HEK293 (cell line): ENCODE data around the gene MRPL55.
A peak's percentile ranks its signal among the peaks of the same experiment; 100 is the strongest.

Source experiments
- CTCF ChIA-PET: fragments of 350-600 bp; formaldehyde crosslinking; extraction: SDS; loops from one replicate; lab custom pipeline; 2021; ENCODE audit warnings: antibody characterized with exemption; lab: Yijun Ruan, JAX
- POLR2A ChIA-PET: fragments of 300-600 bp; formaldehyde crosslinking; extraction: SDS; loops from one replicate; lab custom pipeline; 2020; ENCODE audit warnings: antibody characterized with exemption, inconsistent platforms; lab: Yijun Ruan, JAX
- H3K27ac ChIP-seq: fragments of 200-500 bp; sonication (Bioruptor generic); 2 replicates; pipeline ENCODE4 v1.5.1; 2014; ENCODE audit warnings: low read depth, low read length, control low read depth, inconsistent platforms; ENCODE audit errors: extremely low read depth
- H3K36me3 ChIP-seq, 2 experiments: fragments of 200-500 bp in 1 of 2; sonication (Bioruptor generic) in 1 of 2; 1 replicate in 1 of 2; 2 replicates in 1 of 2; pipeline ENCODE4 v1.5.1; 2014 to 2017; ENCODE audit warnings: inconsistent platforms in 2 of 2, low read length in 2 of 2; ENCODE audit not compliant: control insufficient read depth in 2 of 2, insufficient read depth in 1 of 2
- H3K4me1 ChIP-seq: fragments of 200-500 bp; sonication (Bioruptor generic); 2 replicates; pipeline ENCODE4 v1.5.1; 2014; ENCODE audit warnings: mild to moderate bottlenecking, low read length, inconsistent platforms; ENCODE audit not compliant: control insufficient read depth, insufficient read depth
- H3K4me3 ChIP-seq: 2 replicates; pipeline ENCODE4 v1.5.1; 2011; ENCODE audit warnings: low read depth, mild to moderate bottlenecking, control low read depth, low read length, moderate library complexity
- H3K9me3 ChIP-seq: fragments of 200-500 bp; sonication (Bioruptor generic); 2 replicates; pipeline ENCODE4 v1.5.1; 2014; ENCODE audit warnings: low read depth, low read length, inconsistent platforms; ENCODE audit not compliant: control insufficient read depth, insufficient read depth
- EGR2 ChIP-seq: fragments of 450-650 bp; formaldehyde crosslinking; IDR thresholded peaks from 2 replicates; pipeline ENCODE4 v1.5.1; 2016; ENCODE audit warnings: low read depth, missing biosample characterization, missing genetic modification characterization
- PATZ1 ChIP-seq: fragments of 450-650 bp; formaldehyde crosslinking; IDR thresholded peaks from 2 replicates; pipeline ENCODE4 v1.5.1; 2016; ENCODE audit warnings: missing biosample characterization, missing genetic modification characterization
- SP2 ChIP-seq: fragments of 450-650 bp; formaldehyde crosslinking; IDR thresholded peaks from 2 replicates; pipeline ENCODE4 v1.5.1; 2016; ENCODE audit warnings: missing biosample characterization, missing genetic modification characterization
- SP3 ChIP-seq: fragments of 450-650 bp; formaldehyde crosslinking; IDR thresholded peaks from 2 replicates; pipeline ENCODE4 v1.5.1; 2016; ENCODE audit warnings: missing biosample characterization, missing genetic modification characterization
- SP7 ChIP-seq: fragments of 450-650 bp; formaldehyde crosslinking; IDR thresholded peaks from 2 replicates; pipeline ENCODE4 v1.5.1; 2016; ENCODE audit warnings: missing biosample characterization, missing genetic modification characterization
- ZBTB17 ChIP-seq: fragments of 450-650 bp; formaldehyde crosslinking; IDR thresholded peaks from 2 replicates; pipeline ENCODE4 v1.5.1; 2016; ENCODE audit warnings: missing biosample characterization, missing genetic modification characterization
- ZBTB20 ChIP-seq: fragments of 450-650 bp; formaldehyde crosslinking; IDR thresholded peaks from 2 replicates; pipeline ENCODE4 v1.5.1; 2016; ENCODE audit warnings: missing biosample characterization, missing genetic modification characterization
- ZFP69B ChIP-seq: fragments of 450-650 bp; formaldehyde crosslinking; IDR thresholded peaks from 2 replicates; pipeline ENCODE4 v1.5.1; 2016; ENCODE audit warnings: missing biosample characterization, missing genetic modification characterization
- ZIC2 ChIP-seq: fragments of 450-650 bp; formaldehyde crosslinking; IDR thresholded peaks from 2 replicates; pipeline ENCODE4 v1.5.1; 2016; ENCODE audit warnings: missing biosample characterization, missing genetic modification characterization
- ZNF10 ChIP-seq: fragments of 450-650 bp; formaldehyde crosslinking; IDR thresholded peaks from 2 replicates; pipeline ENCODE4 v1.5.1; 2017; ENCODE audit warnings: missing biosample characterization, missing genetic modification characterization
- ZNF324 ChIP-seq: fragments of 450-650 bp; formaldehyde crosslinking; IDR thresholded peaks from 2 replicates; pipeline ENCODE4 v1.5.1; 2016; ENCODE audit warnings: missing biosample characterization, missing genetic modification characterization
- ZNF335 ChIP-seq: fragments of 450-650 bp; formaldehyde crosslinking; conservative IDR thresholded peaks from 2 replicates; pipeline ENCODE4 v1.5.1; 2016; ENCODE audit warnings: missing biosample characterization, missing genetic modification characterization
- ZNF354C ChIP-seq: fragments of 450-650 bp; formaldehyde crosslinking; IDR thresholded peaks from 2 replicates; pipeline ENCODE4 v1.5.1; 2016; ENCODE audit warnings: missing biosample characterization, missing genetic modification characterization, low read depth, borderline replicate concordance
- ZNF449 ChIP-seq: fragments of 450-650 bp; formaldehyde crosslinking; IDR thresholded peaks from 2 replicates; pipeline ENCODE4 v1.5.1; 2017; ENCODE audit warnings: missing biosample characterization, mild to moderate bottlenecking, missing genetic modification characterization, moderate library complexity
- ZNF555 ChIP-seq: fragments of 450-650 bp; formaldehyde crosslinking; conservative IDR thresholded peaks from 2 replicates; pipeline ENCODE4 v1.5.1; 2017; ENCODE audit warnings: missing biosample characterization, mild to moderate bottlenecking, missing genetic modification characterization, inconsistent platforms
- ZNF561 ChIP-seq: fragments of 450-650 bp; IDR thresholded peaks from 2 replicates; pipeline ENCODE4 v1.5.1; 2018; ENCODE audit warnings: missing biosample characterization, missing genetic modification characterization, borderline replicate concordance
- ZNF621 ChIP-seq: fragments of 450-650 bp; formaldehyde crosslinking; IDR thresholded peaks from 2 replicates; pipeline ENCODE4 v1.5.1; 2017; ENCODE audit warnings: missing biosample characterization, missing genetic modification characterization
- ZNF76 ChIP-seq: fragments of 450-650 bp; formaldehyde crosslinking; IDR thresholded peaks from 2 replicates; pipeline ENCODE4; 2016; ENCODE audit warnings: low read depth, missing biosample characterization, missing genetic modification characterization, borderline replicate concordance
- ZSCAN16 ChIP-seq: fragments of 450-650 bp; formaldehyde crosslinking; IDR thresholded peaks from 2 replicates; pipeline ENCODE4 v1.5.1; 2016; ENCODE audit warnings: missing biosample characterization, missing genetic modification characterization
- TF ChIP-seq, protein P1 (sequence below): fragments of 450-650 bp; formaldehyde crosslinking; conservative IDR thresholded peaks from 2 replicates; pipeline ENCODE4 v1.5.1; 2016; ENCODE audit warnings: low read depth, missing biosample characterization, missing genetic modification characterization
- TF ChIP-seq, protein P2 (sequence below): fragments of 450-650 bp; formaldehyde crosslinking; optimal IDR thresholded peaks from 2 replicates; pipeline ENCODE3; 2016; ENCODE audit warnings: missing biosample characterization, mild to moderate bottlenecking, missing genetic modification characterization
- TF ChIP-seq, protein P3 (sequence below): fragments of 450-650 bp; formaldehyde crosslinking; IDR thresholded peaks from 2 replicates; pipeline ENCODE4 v1.5.1; 2016; ENCODE audit warnings: missing biosample characterization, missing genetic modification characterization

The MRPL55 gene

DNA sequence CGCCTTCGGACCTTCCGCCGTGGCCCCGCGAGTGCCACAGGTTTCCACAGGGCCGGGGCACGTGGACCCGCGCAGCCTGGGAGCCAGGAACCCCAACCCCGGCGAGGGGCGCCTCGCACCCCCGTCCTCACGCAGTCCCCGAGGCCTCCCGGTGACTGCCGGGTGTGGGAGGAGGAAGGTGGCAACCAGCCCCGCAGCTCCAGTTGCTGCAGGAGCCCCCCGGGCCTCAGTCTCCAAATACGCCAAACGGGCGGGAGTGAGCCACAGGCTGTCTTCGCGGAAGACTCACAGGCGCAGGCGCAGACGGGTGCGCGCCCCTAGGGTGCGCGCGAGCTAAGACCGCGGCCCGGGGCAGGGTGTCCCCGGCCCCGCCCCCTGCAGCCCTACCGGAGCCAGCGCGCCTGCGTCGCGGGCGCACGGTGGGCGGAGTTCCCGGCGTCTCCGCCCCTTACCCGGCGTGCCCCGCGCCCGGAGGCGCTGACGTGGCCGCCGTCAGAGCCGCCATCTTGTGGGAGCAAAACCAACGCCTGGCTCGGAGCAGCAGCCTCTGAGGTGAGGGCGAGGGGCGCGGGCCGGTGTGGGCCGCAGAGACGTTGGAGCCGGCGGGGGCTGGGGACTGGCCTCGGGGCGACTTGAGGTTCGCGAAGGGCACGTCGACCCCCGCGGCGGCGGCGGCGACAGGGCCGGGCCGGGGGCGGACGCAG lies 26.7 kb downstream of the MRPL55 start, which contains the start of gene ARF1 (continued):
- TF ChIP-seq, protein P1, sequence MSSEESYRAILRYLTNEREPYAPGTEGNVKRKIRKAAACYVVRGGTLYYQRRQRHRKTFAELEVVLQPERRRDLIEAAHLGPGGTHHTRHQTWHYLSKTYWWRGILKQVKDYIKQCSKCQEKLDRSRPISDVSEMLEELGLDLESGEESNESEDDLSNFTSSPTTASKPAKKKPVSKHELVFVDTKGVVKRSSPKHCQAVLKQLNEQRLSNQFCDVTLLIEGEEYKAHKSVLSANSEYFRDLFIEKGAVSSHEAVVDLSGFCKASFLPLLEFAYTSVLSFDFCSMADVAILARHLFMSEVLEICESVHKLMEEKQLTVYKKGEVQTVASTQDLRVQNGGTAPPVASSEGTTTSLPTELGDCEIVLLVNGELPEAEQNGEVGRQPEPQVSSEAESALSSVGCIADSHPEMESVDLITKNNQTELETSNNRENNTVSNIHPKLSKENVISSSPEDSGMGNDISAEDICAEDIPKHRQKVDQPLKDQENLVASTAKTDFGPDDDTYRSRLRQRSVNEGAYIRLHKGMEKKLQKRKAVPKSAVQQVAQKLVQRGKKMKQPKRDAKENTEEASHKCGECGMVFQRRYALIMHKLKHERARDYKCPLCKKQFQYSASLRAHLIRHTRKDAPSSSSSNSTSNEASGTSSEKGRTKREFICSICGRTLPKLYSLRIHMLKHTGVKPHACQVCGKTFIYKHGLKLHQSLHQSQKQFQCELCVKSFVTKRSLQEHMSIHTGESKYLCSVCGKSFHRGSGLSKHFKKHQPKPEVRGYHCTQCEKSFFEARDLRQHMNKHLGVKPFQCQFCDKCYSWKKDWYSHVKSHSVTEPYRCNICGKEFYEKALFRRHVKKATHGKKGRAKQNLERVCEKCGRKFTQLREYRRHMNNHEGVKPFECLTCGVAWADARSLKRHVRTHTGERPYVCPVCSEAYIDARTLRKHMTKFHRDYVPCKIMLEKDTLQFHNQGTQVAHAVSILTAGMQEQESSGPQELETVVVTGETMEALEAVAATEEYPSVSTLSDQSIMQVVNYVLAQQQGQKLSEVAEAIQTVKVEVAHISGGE (tag by site-specific recombination), result no peak
- TF ChIP-seq ZFP69B (tag by site-specific recombination) (peak; percentile 45; the same call in 1 of the 2 replicates), ZIC2 (tag by site-specific recombination) (peak; percentile 39; the same call in 1 of the 2 replicates), ZNF10 (tag by site-specific recombination) (no peak), SP7 (tag by site-specific recombination) (peak; percentile 89), ZSCAN16 (tag by site-specific recombination) (0 out of 2 replicates have a peak, but pooled peaks have one; percentile 33), ZNF354C (tag by site-specific recombination) (no peak), ZNF555 (no peak)
- TF ChIP-seq, protein P2, sequence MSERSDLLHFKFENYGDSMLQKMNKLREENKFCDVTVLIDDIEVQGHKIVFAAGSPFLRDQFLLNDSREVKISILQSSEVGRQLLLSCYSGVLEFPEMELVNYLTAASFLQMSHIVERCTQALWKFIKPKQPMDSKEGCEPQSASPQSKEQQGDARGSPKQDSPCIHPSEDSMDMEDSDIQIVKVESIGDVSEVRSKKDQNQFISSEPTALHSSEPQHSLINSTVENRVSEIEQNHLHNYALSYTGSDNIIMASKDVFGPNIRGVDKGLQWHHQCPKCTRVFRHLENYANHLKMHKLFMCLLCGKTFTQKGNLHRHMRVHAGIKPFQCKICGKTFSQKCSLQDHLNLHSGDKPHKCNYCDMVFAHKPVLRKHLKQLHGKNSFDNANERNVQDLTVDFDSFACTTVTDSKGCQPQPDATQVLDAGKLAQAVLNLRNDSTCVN (tag by site-specific recombination), result peak; percentile 96

GRCh38 chr1:228081578-228082213 lies 27.4 kb downstream of the MRPL55 start:
- Histone ChIP-seq H3K27ac (peak overlapping the region; percentile 93; the same call in 1 of the 2 replicates), H3K4me1 (peaks cover 19% of the 10 kb centered on the region), H3K36me3 (peaks cover 0 to 25% of the 10 kb centered on the region in 2 experiments; a peak in 1 of 3 replicates), H3K9me3 (no peaks in the 10 kb centered on the region), H3K4me3 (peak overlapping the region; percentile 73)
- CTCF ChIA-PET, result interaction anchor here (0.6 to 1.5 kb wide), 2 partner anchors 82 to 221 kb away, joined by 5 read pairs; no protein-coding TSS in a partner anchor
- POLR2A ChIA-PET, result interaction anchor here (0.9 to 2.9 kb wide), 15 partner anchors 8 to 375 kb away, joined by 3 to 21 read pairs (median 5); partner anchors contain the start of genes IBA57, JMJD4, MRPL55 and SNAP47
- TF ChIP-seq ZNF335 (tag by site-specific recombination), result 0 out of 2 replicates have a peak, but pooled peaks have one; percentile 55
- TF ChIP-seq ZNF449 (tag by site-specific recombination), result peak; percentile 50; the same call in 1 of the 2 replicates
- peak; percentile 69 for TF ChIP-seq SP2 (tag by site-specific recombination)
- peak; percentile 68 for TF ChIP-seq SP3
- TF ChIP-seq ZNF354C (tag by site-specific recombination), result no peak
- TF ChIP-seq ZNF76, result peak; percentile 85
- 0 out of 2 replicates have a peak, but pooled peaks have one; percentile 15 for TF ChIP-seq EGR2 (tag by site-specific recombination)
- TF ChIP-seq ZNF621 (tag by site-specific recombination), result no peak
- TF ChIP-seq, protein P3, sequence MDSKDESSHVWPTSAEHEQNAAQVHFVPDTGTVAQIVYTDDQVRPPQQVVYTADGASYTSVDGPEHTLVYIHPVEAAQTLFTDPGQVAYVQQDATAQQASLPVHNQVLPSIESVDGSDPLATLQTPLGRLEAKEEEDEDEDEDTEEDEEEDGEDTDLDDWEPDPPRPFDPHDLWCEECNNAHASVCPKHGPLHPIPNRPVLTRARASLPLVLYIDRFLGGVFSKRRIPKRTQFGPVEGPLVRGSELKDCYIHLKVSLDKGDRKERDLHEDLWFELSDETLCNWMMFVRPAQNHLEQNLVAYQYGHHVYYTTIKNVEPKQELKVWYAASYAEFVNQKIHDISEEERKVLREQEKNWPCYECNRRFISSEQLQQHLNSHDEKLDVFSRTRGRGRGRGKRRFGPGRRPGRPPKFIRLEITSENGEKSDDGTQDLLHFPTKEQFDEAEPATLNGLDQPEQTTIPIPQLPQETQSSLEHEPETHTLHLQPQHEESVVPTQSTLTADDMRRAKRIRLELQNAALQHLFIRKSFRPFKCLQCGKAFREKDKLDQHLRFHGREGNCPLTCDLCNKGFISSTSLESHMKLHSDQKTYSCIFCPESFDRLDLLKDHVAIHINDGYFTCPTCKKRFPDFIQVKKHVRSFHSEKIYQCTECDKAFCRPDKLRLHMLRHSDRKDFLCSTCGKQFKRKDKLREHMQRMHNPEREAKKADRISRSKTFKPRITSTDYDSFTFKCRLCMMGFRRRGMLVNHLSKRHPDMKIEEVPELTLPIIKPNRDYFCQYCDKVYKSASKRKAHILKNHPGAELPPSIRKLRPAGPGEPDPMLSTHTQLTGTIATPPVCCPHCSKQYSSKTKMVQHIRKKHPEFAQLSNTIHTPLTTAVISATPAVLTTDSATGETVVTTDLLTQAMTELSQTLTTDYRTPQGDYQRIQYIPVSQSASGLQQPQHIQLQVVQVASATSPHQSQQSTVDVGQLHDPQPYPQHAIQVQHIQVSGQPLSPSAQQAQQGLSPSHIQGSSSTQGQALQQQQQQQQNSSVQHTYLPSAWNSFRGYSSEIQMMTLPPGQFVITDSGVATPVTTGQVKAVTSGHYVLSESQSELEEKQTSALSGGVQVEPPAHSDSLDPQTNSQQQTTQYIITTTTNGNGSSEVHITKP, result no peak
- no peak for TF ChIP-seq ZNF561 (tag by site-specific recombination)
- TF ChIP-seq ZBTB17 (tag by site-specific recombination), result 0 out of 2 replicates have a peak, but pooled peaks have one; percentile 27
- TF ChIP-seq PATZ1 (tag by site-specific recombination), result peak; percentile 59
- no peak for TF ChIP-seq ZNF324 (tag by site-specific recombination)
- TF ChIP-seq ZBTB20 (tag by site-specific recombination), result 0 out of 2 replicates have a peak, but pooled peaks have one; percentile 29
